Transverse colon (tissue), 4 donors: ENCODE data around the gene RHOA. TPM values are rescaled to one million over a fixed set of nuclear protein-coding genes. Genes with fewer than 3 reads are reported as not detected.

Experiments
- DNase-seq: peaks from one replicate; pipeline ENCODE4 v3.0.0-alpha.2; 2019
- H3K27ac ChIP-seq, 4 donors: fragments of 200-600 bp; sonication (generic); 2 replicates each; pipeline ENCODE4 v1.5.1; 2016 to 2018; ENCODE audit warnings: inconsistent platforms in 4 of 4
- H3K27me3 ChIP-seq: fragments of 200-600 bp; sonication (generic); 2 replicates; pipeline ENCODE4 v1.5.1; 2017; ENCODE audit warnings: inconsistent platforms
- H3K36me3 ChIP-seq, 4 donors: fragments of 200-600 bp; sonication (generic); 2 replicates each; pipeline ENCODE4 v1.5.1; 2017 to 2019; ENCODE audit warnings: inconsistent platforms in 4 of 4
- H3K4me1 ChIP-seq, 4 donors: fragments of 200-600 bp; sonication (generic); 2 replicates each; pipeline ENCODE4 v1.5.1; 2017 to 2020; ENCODE audit warnings: inconsistent platforms in 4 of 4
- H3K4me3 ChIP-seq, 4 donors: fragments of 200-600 bp; sonication (generic); 1 replicate in 1 of 4; 2 replicates in 3 of 4; pipeline versions ENCODE4 v1.5.1 to v1.6.1; 2017 to 2019; ENCODE audit warnings: inconsistent platforms in 4 of 4
- H3K9me3 ChIP-seq, 2 donors: fragments of 200-600 bp; sonication (generic); 2 replicates each; pipeline ENCODE4 v1.5.1; 2017 to 2019; ENCODE audit warnings: inconsistent platforms in 2 of 2
- EP300 ChIP-seq: sonication (generic); formaldehyde crosslinking; IDR thresholded peaks from one replicate; pipeline ENCODE4 v1.6.1; 2017; ENCODE audit warnings: antibody characterized with exemption, low read depth
- POLR2A ChIP-seq: fragments of 450-650 bp; IDR thresholded peaks from one replicate; pipeline ENCODE4 v1.6.1; 2016; ENCODE audit warnings: antibody characterized with exemption, mild to moderate bottlenecking, moderate library complexity
- POLR2AphosphoS5 ChIP-seq, 3 donors: sonication (generic); formaldehyde crosslinking; IDR thresholded peaks; one replicate each; pipeline ENCODE4 v1.6.1; 2016; ENCODE audit warnings: antibody characterized with exemption in 3 of 3
- WGBS, 2 donors: methylation state at CpG; one replicate each; pipeline ENCODE4 v1.1.5; 2018; ENCODE audit warnings: low coverage in 1 of 2; 5-methylcytosine and 5-hydroxymethylcytosine counted together
- in situ Hi-C, 4 donors: fragments of 200-750 bp; cut with MboI; loops; one replicate each; pipeline versions ENCODE4 v1.15.0 to v1.15.1; 2017; ENCODE audit warnings: low sequenced_read_pairs in 3 of 4, low pct_ligation_motif_present in 1 of 4, low pct_unique_long_range_greater_than_20kb in 1 of 4
- intact Hi-C: fragments of 100-400 bp; cut with DNase I; formaldehyde crosslinking; loops from one replicate; pipeline ENCODE4 v1.15.1; 2023; ENCODE audit warnings: low total_unique reads
- total RNA-seq, 4 donors: library from RNA; depleted of rRNA; stranded (reverse); fragments of >200 nt; gene quantifications; one replicate each; pipeline ENCODE4 v1.1.0, GENCODE V29; 2016
- TF ChIP-seq, protein P1 (sequence below), 5 experiments: fragments of 200-600 bp in 3 of 5; fragments of 450-650 bp in 2 of 5; sonication (generic) in 3 of 5; IDR thresholded peaks; 1 replicate in 2 of 5; 2 replicates in 3 of 5; pipeline ENCODE4 v1.5.1; 2016 to 2017; ENCODE audit warnings: antibody characterized with exemption in 5 of 5, inconsistent platforms in 3 of 5, mild to moderate bottlenecking in 2 of 5, moderate library complexity in 1 of 5

The RHOA gene
- total RNA-seq, 4 donors from 2014 or later: 302 to 526 (median 401) TPM

DNA sequence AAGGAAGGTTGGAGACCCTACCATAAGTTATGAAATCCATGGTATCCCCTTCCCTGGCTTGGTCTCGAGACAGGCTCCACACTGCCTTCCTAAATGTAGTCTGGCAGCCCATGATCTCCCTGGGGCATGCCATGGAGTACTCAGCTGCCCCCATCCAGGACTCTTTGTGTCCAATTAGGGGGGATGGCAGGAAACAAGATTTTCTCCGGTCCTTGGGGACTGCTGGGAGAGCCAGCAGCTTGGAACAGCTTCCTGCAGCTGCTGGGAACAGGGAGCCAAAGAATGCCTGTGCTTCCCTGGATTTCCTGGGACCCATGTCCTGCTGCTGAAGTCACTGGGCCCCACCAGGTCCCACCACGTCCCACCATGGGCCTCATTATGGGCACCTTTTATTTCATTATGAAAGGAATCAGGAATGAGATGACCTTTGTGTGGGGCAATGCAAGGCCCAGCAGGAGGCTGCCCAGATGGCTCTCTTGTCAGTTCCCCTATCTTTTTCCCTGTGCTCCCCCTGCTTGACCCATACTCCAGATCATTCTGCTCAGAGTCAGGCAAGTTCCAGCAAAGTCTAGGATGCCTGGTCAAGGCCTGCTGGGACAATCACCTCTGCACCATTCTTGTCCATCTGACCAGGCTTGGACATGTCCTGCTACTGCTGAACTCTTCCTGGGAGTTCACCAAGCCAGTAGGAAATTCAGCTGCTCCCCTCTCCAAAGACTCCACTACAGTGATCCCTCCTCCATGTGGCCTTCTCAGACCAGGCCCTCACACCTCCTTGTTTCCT lies 43.3 kb upstream of the RHOA start:
- in situ Hi-C loops: no loop called here

DNA sequence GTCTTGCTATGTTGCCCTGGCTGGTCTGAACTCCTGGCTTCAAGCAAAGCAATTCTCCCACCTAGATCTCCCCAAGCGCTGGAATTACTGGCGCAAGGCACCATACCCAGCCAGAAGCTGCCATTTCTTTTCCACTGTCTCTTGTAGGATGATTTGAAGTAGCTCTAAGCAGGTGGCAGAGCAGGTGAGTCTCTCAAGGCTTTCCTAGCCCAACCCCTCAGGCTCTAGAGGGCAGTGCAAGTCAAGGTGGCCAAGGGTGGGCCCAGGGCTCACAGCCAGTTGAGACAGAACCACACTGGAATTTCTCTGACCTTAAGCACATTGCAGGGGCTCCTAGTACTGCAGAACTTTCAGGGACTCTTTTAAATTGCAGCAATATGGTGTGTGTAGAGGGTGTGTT lies 42.7 kb upstream of the RHOA start:
- no peak overlapping the region for H3K27ac ChIP-seq
- intact Hi-C loops: loop anchor here (10.0 kb wide), 1 partner anchor 290 kb away; the partner anchor contains the start of gene CCDC71
- H3K27me3 ChIP-seq: no peaks in the 10 kb centered on the region
- in situ Hi-C loops: no loop called here
- H3K4me3 ChIP-seq: no peak overlapping the region
- no peak for DNase-seq
- 92% methylated on average over 2 of the region's 2 CpGs; no CpG with 5 or more reads in 1 of the 2 donors for WGBS, 2 donors
- H3K36me3 ChIP-seq: no peaks in the 10 kb centered on the region
- H3K9me3 ChIP-seq: no peaks in the 10 kb centered on the region
- H3K4me1 ChIP-seq: no peaks in the 10 kb centered on the region
- TF ChIP-seq POLR2A (no peak), POLR2AphosphoS5 (IDR thresholded peaks at IDR 0.05) (no peak), EP300 (no peak)
- TF ChIP-seq, protein P1, sequence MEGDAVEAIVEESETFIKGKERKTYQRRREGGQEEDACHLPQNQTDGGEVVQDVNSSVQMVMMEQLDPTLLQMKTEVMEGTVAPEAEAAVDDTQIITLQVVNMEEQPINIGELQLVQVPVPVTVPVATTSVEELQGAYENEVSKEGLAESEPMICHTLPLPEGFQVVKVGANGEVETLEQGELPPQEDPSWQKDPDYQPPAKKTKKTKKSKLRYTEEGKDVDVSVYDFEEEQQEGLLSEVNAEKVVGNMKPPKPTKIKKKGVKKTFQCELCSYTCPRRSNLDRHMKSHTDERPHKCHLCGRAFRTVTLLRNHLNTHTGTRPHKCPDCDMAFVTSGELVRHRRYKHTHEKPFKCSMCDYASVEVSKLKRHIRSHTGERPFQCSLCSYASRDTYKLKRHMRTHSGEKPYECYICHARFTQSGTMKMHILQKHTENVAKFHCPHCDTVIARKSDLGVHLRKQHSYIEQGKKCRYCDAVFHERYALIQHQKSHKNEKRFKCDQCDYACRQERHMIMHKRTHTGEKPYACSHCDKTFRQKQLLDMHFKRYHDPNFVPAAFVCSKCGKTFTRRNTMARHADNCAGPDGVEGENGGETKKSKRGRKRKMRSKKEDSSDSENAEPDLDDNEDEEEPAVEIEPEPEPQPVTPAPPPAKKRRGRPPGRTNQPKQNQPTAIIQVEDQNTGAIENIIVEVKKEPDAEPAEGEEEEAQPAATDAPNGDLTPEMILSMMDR (IDR thresholded peaks at IDR 0.05): peak in 1 of 5 experiments; percentile 7

More for the DNA sequence above, 43.3 kb upstream of the RHOA start:
- TF ChIP-seq, protein P1 (IDR thresholded peaks at IDR 0.05): no peak
- TF ChIP-seq POLR2A: no peak
- TF ChIP-seq POLR2AphosphoS5 (IDR thresholded peaks at IDR 0.05): no peak
- no peak for TF ChIP-seq EP300
- no peak overlapping the region for H3K4me3 ChIP-seq
- no peaks in the 10 kb centered on the region for H3K36me3 ChIP-seq
- intact Hi-C loops: loop anchor here (10.0 kb wide), 1 partner anchor 290 kb away; the partner anchor contains the start of gene CCDC71
- WGBS, 2 donors: 82% methylated on average over 3 of the region's 3 CpGs; no CpG with 5 or more reads in 1 of the 2 donors
- no peaks in the 10 kb centered on the region for H3K27me3 ChIP-seq
- H3K4me1 ChIP-seq: no peaks in the 10 kb centered on the region
- H3K9me3 ChIP-seq: no peaks in the 10 kb centered on the region
- no peak for DNase-seq
- no peak overlapping the region for H3K27ac ChIP-seq

DNA sequence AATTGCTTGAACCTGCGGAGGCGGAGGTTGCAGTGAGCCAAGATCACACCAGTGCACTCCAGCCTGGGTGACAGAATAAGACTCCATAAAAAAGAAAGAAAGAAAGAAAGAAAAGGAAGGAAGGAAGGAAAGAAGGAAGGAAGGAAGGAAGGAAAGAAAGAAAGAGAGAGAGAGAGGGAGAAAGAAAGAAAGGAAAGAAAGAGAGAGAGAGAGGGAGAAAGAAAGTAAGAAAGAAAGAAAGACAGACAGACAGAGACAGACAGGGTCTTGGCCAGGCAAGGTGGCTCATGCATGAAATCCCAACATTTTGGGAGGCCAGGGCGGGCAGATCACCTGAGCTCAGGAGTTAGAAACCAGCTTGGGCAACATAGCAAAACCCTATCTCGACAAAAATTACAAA lies 41.8 kb upstream of the RHOA start:
- WGBS, 2 donors: 93 to 100% methylated on average over 4 of the region's 4 CpGs
- no peaks in the 10 kb centered on the region for H3K36me3 ChIP-seq
- no peak for TF ChIP-seq POLR2AphosphoS5 (IDR thresholded peaks at IDR 0.05)
- no peak for TF ChIP-seq POLR2A
- TF ChIP-seq, protein P1 (IDR thresholded peaks at IDR 0.05): no peak
- no peak for TF ChIP-seq EP300
- H3K27ac ChIP-seq: no peak overlapping the region
- H3K4me1 ChIP-seq: peaks cover 0 to 4% (median 0%) of the 10 kb centered on the region in 4 donors
- no peaks in the 10 kb centered on the region for H3K9me3 ChIP-seq
- H3K27me3 ChIP-seq: no peaks in the 10 kb centered on the region
- in situ Hi-C loops: no loop called here
- no peak overlapping the region for H3K4me3 ChIP-seq
- no peak for DNase-seq
- intact Hi-C loops: loop anchor here (10.0 kb wide), 1 partner anchor 289 kb away; the partner anchor contains the start of gene CCDC71

DNA sequence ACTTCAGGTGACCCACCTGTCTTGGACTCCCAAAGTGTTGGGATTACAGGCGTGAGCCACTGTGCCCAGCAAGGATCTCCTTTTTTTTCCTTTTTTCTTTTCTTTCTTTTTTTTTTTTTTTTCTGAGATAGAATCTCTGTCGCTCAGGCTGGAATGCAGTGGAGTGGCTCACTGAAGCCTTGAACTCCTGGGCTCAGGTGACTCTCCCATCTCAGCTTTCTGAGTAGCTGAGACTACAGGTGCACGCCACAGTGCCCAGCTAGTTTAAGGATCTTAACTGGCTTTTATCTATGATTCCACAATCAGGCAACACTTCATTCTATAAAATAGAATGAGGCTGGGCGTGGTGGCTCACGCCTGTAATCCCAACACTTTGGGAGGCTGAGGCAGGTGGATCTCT lies 33.6 kb upstream of the RHOA start:
- no peak for DNase-seq
- H3K27me3 ChIP-seq: no peaks in the 10 kb centered on the region
- no peak overlapping the region for H3K27ac ChIP-seq
- WGBS, 2 donors: 92 to 100% methylated on average over 2 to 5 of the region's 5 CpGs
- no peak overlapping the region for H3K4me3 ChIP-seq
- no peak for TF ChIP-seq EP300
- TF ChIP-seq POLR2AphosphoS5 (IDR thresholded peaks at IDR 0.05): no peak
- TF ChIP-seq POLR2A: no peak
- TF ChIP-seq, protein P1 (IDR thresholded peaks at IDR 0.05): no peak
- in situ Hi-C loops (loop anchor here (10.0 to 25.0 kb wide), 4 partner anchors 101 to 283 kb away; partner anchors contain the start of genes USP4 (in 4 of the 4), CCDC71 (in 3 of the 4) and KLHDC8B (in 2 of the 4)), intact Hi-C loops (loop anchor here (10.0 kb wide), 1 partner anchor 101 kb away; the partner anchor contains the start of gene USP4)
- H3K36me3 ChIP-seq: no peaks in the 10 kb centered on the region
- H3K4me1 ChIP-seq: peaks cover 0 to 17% (median 2%) of the 10 kb centered on the region in 4 donors
- no peaks in the 10 kb centered on the region for H3K9me3 ChIP-seq
